ENCODE results near the gene COL27A1. TPM values are rescaled to one million over a fixed set of nuclear protein-coding genes. Genes with fewer than 3 reads are reported as not detected.

The COL27A1 gene
- total RNA-seq, 1 experiment from 2014 or later = 12.0 TPM

DNA sequence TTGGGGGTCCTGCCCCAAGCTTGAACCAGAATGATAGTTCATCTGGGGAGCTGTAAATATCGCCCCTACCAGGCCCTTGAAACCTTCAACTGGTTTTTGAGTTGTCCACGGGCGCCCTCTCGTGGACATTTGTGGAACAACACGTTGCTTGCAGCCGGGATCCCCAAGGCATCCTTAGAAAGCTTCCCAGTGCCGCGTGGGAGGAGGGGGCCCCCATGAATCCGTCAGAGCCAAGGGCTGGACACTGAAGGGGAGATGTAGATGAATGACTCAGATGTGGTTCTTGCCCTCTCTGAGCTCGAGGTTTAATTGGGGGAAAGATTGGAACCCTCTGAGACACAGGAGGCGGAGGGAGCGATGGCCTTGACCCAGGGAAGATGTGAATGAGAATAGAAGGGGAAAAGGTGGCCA, 135.7 kb downstream of the COL27A1 start:
- no TSS peak for BruUV-seq (replicated peaks)
- no peaks in the 10 kb centered on the region for H3K27me3 ChIP-seq (ENCODE audit: insufficient read depth, low read length)

More for the DNA sequence above, 135.7 kb downstream of the COL27A1 start:
- H3K4me1 ChIP-seq (ENCODE audit: control insufficient read depth in 1 of 2, insufficient read depth in 2 of 2, low read length in 2 of 2) = no peaks in the 10 kb centered on the region
- ATAC-seq (peak; percentile 85), DNase-seq (ENCODE audit: low read depth, low spot score) (peak; percentile 51)
- H3K4me2 ChIP-seq (ENCODE audit: low read length) = no peak overlapping the region
- H3K4me3 ChIP-seq (replicated peaks in 1 of 2; ENCODE audit: low read depth in 1 of 2, low read length in 2 of 2) = no peak overlapping the region
- no peaks in the 10 kb centered on the region for H3K9me2 ChIP-seq (ENCODE audit: insufficient read depth)
- CTCF ChIA-PET = interaction anchor here (0.7 to 5.4 kb wide), 16 partner anchors 9 to 609 kb away, joined by 3 to 120 read pairs (median 4); partner anchors contain the start of gene COL27A1
- RAD21 ChIA-PET (ENCODE audit: low non-redundant PET in 1 of 2, low total read pairs in 2 of 2, uncharacterized antibody in 2 of 2, unreplicated experiment in 2 of 2) = interaction anchor here (0.6 to 2.5 kb wide), 10 partner anchors 12 to 209 kb away, joined by 3 to 19 read pairs (median 4); partner anchors contain the start of gene COL27A1 (in 1 of the 2)
- no peaks in the 10 kb centered on the region for H4K20me1 ChIP-seq (ENCODE audit: insufficient read depth)
- no peaks in the 10 kb centered on the region for H3K79me2 ChIP-seq (ENCODE audit: insufficient read depth, low read length)
- TF ChIP-seq ZNF274 (IDR thresholded peaks at IDR 0.05; ENCODE audit: low read depth, low read length) (no peak), POLR2A (IDR thresholded peaks at IDR 0.05; ENCODE audit: borderline replicate concordance, extremely low read depth, insufficient read depth, insufficient read length) (no peak), EZH2phosphoT487 (IDR thresholded peaks at IDR 0.05; ENCODE audit: borderline replicate concordance) (no peak), EGR1 (IDR thresholded peaks at IDR 0.05; ENCODE audit: low read depth) (peak; percentile 42; the same call in 1 of the 2 replicates), CEBPB (IDR thresholded peaks at IDR 0.05; ENCODE audit: low read depth) (no peak), ELF1 (IDR thresholded peaks at IDR 0.05; ENCODE audit: borderline replicate concordance, low read depth) (no peak), RAD21 (IDR thresholded peaks at IDR 0.05; ENCODE audit: low read depth) (peak; percentile 95), SIN3A (IDR thresholded peaks at IDR 0.05; ENCODE audit: low read depth) (no peak), POLR2AphosphoS5 (IDR thresholded peaks at IDR 0.05; ENCODE audit: low read depth, low read length) (no peak), YY1 (IDR thresholded peaks at IDR 0.05; ENCODE audit: extremely low read depth, insufficient replicate concordance, low read depth, low read length) (no peak), SP1 (IDR thresholded peaks at IDR 0.05; ENCODE audit: low read depth) (no peak)
- TF ChIP-seq, protein P1, sequence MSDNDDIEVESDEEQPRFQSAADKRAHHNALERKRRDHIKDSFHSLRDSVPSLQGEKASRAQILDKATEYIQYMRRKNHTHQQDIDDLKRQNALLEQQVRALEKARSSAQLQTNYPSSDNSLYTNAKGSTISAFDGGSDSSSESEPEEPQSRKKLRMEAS (IDR thresholded peaks at IDR 0.05) = no peak
- TF ChIP-seq, protein P2, sequence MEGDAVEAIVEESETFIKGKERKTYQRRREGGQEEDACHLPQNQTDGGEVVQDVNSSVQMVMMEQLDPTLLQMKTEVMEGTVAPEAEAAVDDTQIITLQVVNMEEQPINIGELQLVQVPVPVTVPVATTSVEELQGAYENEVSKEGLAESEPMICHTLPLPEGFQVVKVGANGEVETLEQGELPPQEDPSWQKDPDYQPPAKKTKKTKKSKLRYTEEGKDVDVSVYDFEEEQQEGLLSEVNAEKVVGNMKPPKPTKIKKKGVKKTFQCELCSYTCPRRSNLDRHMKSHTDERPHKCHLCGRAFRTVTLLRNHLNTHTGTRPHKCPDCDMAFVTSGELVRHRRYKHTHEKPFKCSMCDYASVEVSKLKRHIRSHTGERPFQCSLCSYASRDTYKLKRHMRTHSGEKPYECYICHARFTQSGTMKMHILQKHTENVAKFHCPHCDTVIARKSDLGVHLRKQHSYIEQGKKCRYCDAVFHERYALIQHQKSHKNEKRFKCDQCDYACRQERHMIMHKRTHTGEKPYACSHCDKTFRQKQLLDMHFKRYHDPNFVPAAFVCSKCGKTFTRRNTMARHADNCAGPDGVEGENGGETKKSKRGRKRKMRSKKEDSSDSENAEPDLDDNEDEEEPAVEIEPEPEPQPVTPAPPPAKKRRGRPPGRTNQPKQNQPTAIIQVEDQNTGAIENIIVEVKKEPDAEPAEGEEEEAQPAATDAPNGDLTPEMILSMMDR (IDR thresholded peaks at IDR 0.05 in 2 of 3, conservative IDR thresholded peaks at IDR 0.05 in 1 of 3; ENCODE audit: borderline replicate concordance in 1 of 3, insufficient read depth in 1 of 3, low read depth in 2 of 3, low read length in 2 of 3) = peak; percentile 80 to 95 (median 95)
- TF ChIP-seq, protein P3, sequence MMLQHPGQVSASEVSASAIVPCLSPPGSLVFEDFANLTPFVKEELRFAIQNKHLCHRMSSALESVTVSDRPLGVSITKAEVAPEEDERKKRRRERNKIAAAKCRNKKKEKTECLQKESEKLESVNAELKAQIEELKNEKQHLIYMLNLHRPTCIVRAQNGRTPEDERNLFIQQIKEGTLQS (IDR thresholded peaks at IDR 0.05) = no peak
- TF ChIP-seq, protein P4, sequence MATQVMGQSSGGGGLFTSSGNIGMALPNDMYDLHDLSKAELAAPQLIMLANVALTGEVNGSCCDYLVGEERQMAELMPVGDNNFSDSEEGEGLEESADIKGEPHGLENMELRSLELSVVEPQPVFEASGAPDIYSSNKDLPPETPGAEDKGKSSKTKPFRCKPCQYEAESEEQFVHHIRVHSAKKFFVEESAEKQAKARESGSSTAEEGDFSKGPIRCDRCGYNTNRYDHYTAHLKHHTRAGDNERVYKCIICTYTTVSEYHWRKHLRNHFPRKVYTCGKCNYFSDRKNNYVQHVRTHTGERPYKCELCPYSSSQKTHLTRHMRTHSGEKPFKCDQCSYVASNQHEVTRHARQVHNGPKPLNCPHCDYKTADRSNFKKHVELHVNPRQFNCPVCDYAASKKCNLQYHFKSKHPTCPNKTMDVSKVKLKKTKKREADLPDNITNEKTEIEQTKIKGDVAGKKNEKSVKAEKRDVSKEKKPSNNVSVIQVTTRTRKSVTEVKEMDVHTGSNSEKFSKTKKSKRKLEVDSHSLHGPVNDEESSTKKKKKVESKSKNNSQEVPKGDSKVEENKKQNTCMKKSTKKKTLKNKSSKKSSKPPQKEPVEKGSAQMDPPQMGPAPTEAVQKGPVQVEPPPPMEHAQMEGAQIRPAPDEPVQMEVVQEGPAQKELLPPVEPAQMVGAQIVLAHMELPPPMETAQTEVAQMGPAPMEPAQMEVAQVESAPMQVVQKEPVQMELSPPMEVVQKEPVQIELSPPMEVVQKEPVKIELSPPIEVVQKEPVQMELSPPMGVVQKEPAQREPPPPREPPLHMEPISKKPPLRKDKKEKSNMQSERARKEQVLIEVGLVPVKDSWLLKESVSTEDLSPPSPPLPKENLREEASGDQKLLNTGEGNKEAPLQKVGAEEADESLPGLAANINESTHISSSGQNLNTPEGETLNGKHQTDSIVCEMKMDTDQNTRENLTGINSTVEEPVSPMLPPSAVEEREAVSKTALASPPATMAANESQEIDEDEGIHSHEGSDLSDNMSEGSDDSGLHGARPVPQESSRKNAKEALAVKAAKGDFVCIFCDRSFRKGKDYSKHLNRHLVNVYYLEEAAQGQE (IDR thresholded peaks at IDR 0.05; ENCODE audit: low read depth) = no peak
- TF ChIP-seq, protein P5, sequence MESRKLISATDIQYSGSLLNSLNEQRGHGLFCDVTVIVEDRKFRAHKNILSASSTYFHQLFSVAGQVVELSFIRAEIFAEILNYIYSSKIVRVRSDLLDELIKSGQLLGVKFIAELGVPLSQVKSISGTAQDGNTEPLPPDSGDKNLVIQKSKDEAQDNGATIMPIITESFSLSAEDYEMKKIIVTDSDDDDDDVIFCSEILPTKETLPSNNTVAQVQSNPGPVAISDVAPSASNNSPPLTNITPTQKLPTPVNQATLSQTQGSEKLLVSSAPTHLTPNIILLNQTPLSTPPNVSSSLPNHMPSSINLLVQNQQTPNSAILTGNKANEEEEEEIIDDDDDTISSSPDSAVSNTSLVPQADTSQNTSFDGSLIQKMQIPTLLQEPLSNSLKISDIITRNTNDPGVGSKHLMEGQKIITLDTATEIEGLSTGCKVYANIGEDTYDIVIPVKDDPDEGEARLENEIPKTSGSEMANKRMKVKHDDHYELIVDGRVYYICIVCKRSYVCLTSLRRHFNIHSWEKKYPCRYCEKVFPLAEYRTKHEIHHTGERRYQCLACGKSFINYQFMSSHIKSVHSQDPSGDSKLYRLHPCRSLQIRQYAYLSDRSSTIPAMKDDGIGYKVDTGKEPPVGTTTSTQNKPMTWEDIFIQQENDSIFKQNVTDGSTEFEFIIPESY (IDR thresholded peaks at IDR 0.05; ENCODE audit: extremely low read depth, insufficient replicate concordance, low read length) = no peak
- POLR2A ChIA-PET = no interaction called here
- intact Hi-C loops (cut with micrococcal nuclease) = loop anchor here (1.0 to 5.0 kb wide), 4 partner anchors 136 to 554 kb away; partner anchors contain the start of gene COL27A1
- no peak overlapping the region for H3K9ac ChIP-seq (ENCODE audit: low read length)
- H3K9me3 ChIP-seq (ENCODE audit: control insufficient read depth in 1 of 2, insufficient read depth in 1 of 2, low read depth in 1 of 2, low read length in 2 of 2) = no peaks in the 10 kb centered on the region
- peaks cover 0 to 8% of the 10 kb centered on the region in 2 experiments; a peak in 1 of 4 replicates for H3K36me3 ChIP-seq (ENCODE audit: control insufficient read depth in 1 of 2, insufficient read depth in 2 of 2, low read length in 2 of 2)
- no peak overlapping the region for H2AFZ ChIP-seq (ENCODE audit: low read depth, low read length, poor library complexity, severe bottlenecking)
- no peak overlapping the region for H3K27ac ChIP-seq (ENCODE audit: low read depth, low read length)

Measured in HCT116 (cell line).